NCI-H446 (cell line): ENCODE results near the gene PIM1.
"Not testable (repeated sequence)": the region's sequence is repeated elsewhere in the genome, so short reads cannot be mapped to it uniquely, and the experiment has no call there.

ENCODE experiments used
- DNase-seq, 2 experiments: peaks; one replicate each; lab custom pipeline; 2025; lab: John Stamatoyannopoulos, UW

PIM1 gene

GRCh38 chr6:37169496-37170272, at the start of gene PIM1:
Gene PIM1, plus strand, starts transcription at chr6:37170152. Its CDS starts 424 bp downstream, at chr6:37170576.
- DNase-seq, result peak; percentile 96 to 98

GRCh38 chr6:37121556-37121955, 48.4 kb upstream of the PIM1 start:
- DNase-seq, result no peak

DNA sequence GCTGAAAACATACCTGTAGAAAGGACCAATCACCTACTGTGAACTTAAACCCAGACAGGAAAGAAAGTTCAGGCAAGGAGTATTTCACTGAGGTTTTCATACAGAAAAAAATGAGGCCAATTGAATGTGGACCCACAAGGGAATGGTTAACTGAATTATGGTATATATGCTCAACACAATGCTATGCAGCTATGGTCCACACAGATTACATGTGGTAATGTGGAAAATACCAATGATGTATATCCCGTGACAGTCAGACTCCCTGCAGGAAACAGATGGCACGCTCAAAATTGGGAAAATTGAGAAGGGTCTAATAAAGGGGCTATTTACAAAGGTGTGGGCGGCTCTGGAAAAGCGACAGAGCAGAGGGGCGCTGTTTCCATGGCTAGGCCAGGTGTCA, 47.1 kb upstream of the PIM1 start:
- no peak for DNase-seq

GRCh38 chr6:37123957-37124729, 45.8 kb upstream of the PIM1 start:
- no peak for DNase-seq

DNA sequence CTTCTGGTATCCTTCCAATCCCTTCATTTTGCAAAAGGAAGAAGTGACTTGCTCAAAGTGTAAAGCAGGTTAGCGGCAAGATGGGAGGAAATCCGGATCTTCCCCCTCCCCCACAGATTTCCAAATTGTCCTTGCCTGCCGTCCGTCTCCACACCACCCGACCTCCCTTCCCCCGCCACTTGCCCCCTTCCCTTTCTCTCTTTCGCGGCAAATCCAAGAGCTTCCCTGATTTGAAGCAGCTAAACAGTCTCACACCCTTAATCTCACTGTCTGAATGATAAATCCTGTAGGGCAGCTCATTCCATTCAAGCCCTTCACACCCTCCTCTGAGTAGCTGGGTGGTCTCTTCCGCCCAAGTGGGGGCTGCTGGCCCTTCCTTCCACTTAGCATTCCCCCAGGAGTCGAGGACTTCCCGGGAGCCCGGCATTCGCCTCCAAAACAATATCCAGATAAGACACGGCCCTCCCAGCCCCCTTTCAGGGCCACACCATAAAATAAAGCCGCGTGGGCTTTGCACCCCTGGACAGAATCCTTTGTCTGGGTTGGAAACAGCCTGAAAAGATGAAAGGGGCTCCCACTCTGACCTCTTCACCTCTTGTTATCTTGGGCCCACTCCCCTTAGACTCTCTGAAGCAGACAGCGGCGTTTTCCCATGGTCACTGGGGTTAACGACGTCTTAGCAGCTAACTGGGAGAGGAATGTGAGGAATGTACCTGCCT, 44.0 kb upstream of the PIM1 start:
- no peak for DNase-seq

GRCh38 chr6:37126493-37126958, 43.4 kb upstream of the PIM1 start:
- no peak for DNase-seq

GRCh38 chr6:37126961-37127616, 42.9 kb upstream of the PIM1 start:
- DNase-seq, result no peak

DNA sequence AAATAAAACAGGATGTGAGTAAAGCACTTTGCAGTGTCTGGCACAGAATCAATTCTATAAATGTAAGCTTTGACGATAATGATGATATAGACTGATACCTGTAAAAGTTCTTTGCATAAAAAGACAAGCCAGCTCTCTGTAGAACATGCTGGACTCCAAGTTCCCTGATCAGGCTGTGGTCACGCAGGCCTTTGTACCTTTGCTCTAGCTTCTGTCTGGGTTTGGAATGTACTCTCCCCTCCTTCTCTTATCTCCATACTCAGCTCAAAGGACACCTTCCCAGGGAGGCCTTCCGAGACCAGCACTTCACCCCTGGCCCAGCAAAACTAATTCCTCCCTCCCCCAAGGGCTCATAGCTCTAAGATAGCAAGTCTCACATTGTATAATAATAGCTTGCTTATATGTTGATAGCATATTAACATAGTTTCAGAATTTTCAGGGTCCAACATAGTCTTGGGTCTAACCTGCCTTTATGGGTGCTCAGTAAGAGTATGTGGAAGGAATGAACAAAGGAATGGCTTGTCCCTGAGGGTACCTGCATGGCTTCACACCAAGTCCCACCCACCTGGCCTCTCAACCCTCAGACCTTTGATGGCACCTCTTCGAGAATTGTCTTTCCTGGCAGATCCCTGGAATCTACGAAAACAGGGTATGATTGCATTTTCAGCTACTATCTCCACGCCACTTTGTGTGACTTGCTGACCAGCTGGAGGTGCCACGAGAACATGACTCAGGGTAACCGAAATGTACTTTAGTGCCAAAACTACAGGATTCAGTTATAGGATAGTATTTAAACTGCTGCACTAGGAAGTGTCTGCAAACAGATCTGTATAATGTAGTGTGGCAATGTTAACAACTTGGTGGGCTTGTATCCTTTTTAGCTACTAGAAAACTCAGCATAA, 41.7 kb upstream of the PIM1 start:
- DNase-seq, result no peak

DNA sequence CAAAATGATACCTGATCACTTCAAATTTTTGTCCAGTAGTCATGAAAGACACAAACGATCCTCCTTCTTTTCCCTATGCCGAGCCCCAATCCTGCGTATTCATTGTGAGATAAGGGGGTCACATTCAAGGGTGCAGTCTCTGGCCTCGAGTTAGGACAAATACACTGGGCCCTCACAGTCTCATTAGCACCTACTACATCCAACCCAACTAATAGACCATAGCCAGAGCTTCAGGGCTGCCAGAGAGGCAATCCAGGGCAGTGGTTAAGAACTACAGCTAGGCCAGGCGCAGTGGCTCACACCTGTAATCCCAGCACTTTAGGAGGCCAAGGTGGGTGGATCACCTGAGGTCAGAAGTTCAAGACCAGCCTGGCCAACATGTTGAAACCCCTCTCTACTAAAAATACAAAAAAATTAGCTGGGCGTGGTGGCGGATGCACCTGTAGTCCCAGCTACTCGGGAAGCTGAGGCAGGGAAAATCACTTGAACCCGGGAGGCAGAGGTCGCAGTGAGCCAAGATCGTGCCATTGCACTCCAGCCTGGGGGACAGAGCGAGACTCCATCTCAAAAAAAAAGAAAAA, 41.0 kb upstream of the PIM1 start:
- not testable (repeated sequence) for DNase-seq

DNA sequence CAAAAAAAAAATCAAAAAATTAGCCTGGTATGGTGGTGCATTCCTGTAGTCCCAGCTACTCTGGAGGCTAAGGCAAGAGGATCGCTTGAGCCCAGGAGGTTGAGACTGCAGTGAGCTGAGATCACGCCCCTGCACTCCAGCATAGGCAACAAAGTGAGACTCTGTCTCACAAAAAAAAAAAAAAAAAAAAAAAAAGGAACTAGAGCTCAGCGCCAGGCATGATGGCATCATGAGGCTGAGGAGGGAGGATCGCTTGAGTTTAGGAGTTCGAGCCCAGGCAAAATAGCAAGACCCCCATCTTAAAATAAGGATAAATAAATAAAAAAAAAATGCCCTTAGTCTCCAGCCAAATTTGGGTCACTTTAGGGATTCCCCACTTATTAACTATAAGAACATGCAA, 40.4 kb upstream of the PIM1 start:
- DNase-seq, result no peak

GRCh38 chr6:37130704-37131103, 39.2 kb upstream of the PIM1 start:
- no peak for DNase-seq

GRCh38 chr6:37131104-37131959, 38.6 kb upstream of the PIM1 start:
- peak; percentile 39 to 78 for DNase-seq

GRCh38 chr6:37131960-37132253, 38.0 kb upstream of the PIM1 start:
- DNase-seq, result no peak

- DNase-seq, result peak in 1 of 2 experiments; percentile 20
These were observed 35.9 kb upstream of the PIM1 start for GRCh38 chr6:37134036-37134395.

DNA sequence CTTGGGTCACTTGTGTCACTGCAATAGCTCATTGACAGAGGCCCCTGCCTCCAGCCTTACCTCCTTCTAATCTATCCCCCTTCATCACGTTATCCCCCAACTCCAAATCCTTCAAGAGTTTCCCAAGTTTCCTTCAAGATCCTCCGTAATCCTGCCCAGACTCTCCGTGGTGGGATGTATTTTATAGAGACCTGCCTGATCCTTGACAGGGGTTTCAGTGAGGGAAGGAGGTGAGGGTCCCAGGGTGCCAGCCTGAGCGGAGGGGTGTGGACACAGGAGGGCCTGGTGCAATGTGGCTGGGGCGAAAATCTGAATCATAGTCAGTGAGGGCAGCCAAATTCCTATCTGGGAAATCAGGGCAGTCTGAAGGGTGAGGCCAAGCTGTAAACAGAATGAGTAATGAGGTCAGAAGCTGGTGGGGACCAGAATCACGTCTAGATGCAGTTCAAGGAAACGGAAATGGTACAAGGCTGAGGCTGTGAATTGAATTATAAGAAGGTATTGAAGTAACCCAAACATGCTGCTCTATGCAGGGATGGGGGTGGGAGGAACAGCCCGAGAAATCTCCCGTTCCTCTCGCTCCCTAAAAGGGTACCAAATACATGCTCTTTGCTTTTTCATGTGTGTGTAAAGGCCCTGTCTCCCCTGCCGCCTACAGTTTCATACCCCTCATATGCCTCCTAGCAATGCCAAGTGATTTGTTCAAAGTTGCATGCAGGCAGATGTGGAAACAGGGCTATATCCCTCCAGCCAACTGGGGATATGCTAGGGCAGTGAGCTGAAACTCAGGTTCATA, 35.4 kb upstream of the PIM1 start:
- DNase-seq, result no peak

- no peak for DNase-seq
These were observed 33.9 kb upstream of the PIM1 start for GRCh38 chr6:37135835-37136694.

DNA sequence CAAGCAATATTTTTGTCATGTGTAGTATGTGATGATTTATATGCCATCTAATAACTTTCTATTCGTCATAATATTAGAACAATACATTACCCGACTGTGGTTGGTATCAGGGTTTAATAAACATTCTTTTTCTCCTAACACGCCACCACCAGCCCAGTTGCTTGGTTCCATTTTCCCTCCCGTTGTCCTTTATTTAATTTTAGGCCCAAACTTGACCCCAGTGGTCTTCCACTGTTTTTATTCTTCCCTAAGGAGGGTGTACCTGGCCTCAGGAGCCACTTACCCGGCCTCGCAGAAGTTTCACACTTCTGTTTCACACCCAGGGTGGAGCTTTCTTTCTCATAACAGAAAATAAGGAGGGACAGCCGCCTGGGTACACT, 33.1 kb upstream of the PIM1 start:
- DNase-seq, result no peak
